Measurements from ENCODE around the gene PDE9A. TPM values are rescaled to one million over a fixed set of nuclear protein-coding genes. Genes with fewer than 3 reads are reported as not detected.

Gene PDE9A
- total and polyA plus RNA-seq, 2 experiments from 2014 or later, result 26.5 to 31.1 TPM

DNA sequence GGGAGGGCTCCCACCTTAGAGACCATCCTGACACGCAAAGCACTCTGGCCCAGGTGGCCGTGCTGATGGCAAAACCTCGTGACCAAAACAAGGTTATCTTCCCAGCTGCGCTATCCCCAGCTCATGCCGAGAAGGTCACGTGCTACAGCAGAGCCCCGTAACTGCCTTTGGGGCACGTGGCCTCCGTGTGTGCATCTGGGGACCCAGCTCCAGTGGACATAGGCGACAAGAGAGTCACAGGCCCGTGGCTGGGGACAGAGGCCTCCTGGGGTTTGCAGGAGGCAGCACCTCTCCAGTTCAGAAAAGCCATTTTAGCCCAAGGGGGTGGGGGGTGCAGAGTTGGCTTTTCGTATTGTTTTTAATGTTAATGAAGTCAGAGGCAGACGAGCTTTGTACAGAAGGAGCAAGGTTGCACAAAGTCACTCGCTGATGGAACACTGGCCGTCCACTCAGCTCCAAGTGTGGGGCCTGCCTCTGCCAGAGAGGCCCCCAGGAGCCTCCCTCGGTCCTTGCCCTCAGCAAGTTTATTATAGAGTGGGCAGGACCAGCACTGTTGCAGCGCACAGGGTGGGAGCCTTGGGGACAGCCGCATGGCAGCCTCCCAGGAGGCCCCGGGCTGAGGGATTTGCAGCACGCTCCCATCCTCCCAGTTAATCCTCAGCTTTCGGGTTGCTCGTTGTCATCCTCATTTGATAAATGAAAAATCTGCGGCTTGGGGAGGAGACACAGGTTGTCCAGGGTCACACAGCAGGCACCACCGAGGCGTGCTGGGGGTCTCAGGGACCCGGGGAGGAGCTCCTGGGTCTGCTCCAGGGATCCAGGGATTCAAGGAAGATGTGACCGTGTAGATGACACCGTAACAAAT lies 8.0 kb upstream of the PDE9A start:
- H3K27ac ChIP-seq (ENCODE audit: low read depth), result no peak overlapping the region
- no peak for TF ChIP-seq STAT1 (IDR thresholded peaks at IDR 0.05; ENCODE audit: unreplicated experiment)
- TF ChIP-seq, protein P1, sequence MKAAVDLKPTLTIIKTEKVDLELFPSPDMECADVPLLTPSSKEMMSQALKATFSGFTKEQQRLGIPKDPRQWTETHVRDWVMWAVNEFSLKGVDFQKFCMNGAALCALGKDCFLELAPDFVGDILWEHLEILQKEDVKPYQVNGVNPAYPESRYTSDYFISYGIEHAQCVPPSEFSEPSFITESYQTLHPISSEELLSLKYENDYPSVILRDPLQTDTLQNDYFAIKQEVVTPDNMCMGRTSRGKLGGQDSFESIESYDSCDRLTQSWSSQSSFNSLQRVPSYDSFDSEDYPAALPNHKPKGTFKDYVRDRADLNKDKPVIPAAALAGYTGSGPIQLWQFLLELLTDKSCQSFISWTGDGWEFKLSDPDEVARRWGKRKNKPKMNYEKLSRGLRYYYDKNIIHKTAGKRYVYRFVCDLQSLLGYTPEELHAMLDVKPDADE (IDR thresholded peaks at IDR 0.05), result no peak
- TF ChIP-seq, protein P2, sequence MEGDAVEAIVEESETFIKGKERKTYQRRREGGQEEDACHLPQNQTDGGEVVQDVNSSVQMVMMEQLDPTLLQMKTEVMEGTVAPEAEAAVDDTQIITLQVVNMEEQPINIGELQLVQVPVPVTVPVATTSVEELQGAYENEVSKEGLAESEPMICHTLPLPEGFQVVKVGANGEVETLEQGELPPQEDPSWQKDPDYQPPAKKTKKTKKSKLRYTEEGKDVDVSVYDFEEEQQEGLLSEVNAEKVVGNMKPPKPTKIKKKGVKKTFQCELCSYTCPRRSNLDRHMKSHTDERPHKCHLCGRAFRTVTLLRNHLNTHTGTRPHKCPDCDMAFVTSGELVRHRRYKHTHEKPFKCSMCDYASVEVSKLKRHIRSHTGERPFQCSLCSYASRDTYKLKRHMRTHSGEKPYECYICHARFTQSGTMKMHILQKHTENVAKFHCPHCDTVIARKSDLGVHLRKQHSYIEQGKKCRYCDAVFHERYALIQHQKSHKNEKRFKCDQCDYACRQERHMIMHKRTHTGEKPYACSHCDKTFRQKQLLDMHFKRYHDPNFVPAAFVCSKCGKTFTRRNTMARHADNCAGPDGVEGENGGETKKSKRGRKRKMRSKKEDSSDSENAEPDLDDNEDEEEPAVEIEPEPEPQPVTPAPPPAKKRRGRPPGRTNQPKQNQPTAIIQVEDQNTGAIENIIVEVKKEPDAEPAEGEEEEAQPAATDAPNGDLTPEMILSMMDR (conservative IDR thresholded peaks at IDR 0.05; ENCODE audit: low read depth in 2 of 2), result no peak
- TF ChIP-seq ZNF114 (CRISPR knock-in tag; IDR thresholded peaks at IDR 0.05), result no peak
- TF ChIP-seq NANOG (IDR thresholded peaks at IDR 0.05; ENCODE audit: borderline replicate concordance), result no peak
- TF ChIP-seq, protein P3, sequence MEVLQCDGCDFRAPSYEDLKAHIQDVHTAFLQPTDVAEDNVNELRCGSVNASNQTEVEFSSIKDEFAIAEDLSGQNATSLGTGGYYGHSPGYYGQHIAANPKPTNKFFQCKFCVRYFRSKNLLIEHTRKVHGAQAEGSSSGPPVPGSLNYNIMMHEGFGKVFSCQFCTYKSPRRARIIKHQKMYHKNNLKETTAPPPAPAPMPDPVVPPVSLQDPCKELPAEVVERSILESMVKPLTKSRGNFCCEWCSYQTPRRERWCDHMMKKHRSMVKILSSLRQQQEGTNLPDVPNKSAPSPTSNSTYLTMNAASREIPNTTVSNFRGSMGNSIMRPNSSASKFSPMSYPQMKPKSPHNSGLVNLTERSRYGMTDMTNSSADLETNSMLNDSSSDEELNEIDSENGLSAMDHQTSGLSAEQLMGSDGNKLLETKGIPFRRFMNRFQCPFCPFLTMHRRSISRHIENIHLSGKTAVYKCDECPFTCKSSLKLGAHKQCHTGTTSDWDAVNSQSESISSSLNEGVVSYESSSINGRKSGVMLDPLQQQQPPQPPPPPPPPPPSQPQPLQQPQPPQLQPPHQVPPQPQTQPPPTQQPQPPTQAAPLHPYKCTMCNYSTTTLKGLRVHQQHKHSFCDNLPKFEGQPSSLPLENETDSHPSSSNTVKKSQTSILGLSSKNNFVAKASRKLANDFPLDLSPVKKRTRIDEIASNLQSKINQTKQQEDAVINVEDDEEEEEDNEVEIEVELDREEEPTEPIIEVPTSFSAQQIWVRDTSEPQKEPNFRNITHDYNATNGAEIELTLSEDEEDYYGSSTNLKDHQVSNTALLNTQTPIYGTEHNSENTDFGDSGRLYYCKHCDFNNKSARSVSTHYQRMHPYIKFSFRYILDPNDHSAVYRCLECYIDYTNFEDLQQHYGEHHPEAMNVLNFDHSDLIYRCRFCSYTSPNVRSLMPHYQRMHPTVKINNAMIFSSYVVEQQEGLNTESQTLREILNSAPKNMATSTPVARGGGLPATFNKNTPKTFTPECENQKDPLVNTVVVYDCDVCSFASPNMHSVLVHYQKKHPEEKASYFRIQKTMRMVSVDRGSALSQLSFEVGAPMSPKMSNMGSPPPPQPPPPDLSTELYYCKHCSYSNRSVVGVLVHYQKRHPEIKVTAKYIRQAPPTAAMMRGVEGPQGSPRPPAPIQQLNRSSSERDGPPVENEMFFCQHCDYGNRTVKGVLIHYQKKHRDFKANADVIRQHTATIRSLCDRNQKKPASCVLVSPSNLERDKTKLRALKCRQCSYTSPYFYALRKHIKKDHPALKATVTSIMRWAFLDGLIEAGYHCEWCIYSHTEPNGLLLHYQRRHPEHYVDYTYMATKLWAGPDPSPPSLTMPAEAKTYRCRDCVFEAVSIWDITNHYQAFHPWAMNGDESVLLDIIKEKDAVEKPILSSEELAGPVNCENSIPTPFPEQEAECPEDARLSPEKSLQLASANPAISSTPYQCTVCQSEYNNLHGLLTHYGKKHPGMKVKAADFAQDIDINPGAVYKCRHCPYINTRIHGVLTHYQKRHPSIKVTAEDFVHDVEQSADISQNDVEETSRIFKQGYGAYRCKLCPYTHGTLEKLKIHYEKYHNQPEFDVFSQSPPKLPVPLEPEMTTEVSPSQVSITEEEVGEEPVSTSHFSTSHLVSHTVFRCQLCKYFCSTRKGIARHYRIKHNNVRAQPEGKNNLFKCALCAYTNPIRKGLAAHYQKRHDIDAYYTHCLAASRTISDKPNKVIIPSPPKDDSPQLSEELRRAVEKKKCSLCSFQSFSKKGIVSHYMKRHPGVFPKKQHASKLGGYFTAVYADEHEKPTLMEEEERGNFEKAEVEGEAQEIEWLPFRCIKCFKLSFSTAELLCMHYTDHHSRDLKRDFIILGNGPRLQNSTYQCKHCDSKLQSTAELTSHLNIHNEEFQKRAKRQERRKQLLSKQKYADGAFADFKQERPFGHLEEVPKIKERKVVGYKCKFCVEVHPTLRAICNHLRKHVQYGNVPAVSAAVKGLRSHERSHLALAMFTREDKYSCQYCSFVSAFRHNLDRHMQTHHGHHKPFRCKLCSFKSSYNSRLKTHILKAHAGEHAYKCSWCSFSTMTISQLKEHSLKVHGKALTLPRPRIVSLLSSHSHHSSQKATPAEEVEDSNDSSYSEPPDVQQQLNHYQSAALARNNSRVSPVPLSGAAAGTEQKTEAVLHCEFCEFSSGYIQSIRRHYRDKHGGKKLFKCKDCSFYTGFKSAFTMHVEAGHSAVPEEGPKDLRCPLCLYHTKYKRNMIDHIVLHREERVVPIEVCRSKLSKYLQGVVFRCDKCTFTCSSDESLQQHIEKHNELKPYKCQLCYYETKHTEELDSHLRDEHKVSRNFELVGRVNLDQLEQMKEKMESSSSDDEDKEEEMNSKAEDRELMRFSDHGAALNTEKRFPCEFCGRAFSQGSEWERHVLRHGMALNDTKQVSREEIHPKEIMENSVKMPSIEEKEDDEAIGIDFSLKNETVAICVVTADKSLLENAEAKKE (CRISPR knock-in tag; IDR thresholded peaks at IDR 0.05), result no peak
- TF ChIP-seq JUNB (IDR thresholded peaks at IDR 0.05; ENCODE audit: unreplicated experiment), result no peak
- TF ChIP-seq POLR2AphosphoS5 (IDR thresholded peaks at IDR 0.05; ENCODE audit: low read depth), result no peak
- no peak for TF ChIP-seq EZH2 (IDR thresholded peaks at IDR 0.05; ENCODE audit: low read depth, unreplicated experiment)
- no peak for TF ChIP-seq ZNF331 (CRISPR knock-in tag; IDR thresholded peaks at IDR 0.05; ENCODE audit: low read depth)
- TF ChIP-seq CREB1 (CRISPR knock-in tag; IDR thresholded peaks at IDR 0.05; ENCODE audit: low read depth), result no peak
- TF ChIP-seq, protein P4, sequence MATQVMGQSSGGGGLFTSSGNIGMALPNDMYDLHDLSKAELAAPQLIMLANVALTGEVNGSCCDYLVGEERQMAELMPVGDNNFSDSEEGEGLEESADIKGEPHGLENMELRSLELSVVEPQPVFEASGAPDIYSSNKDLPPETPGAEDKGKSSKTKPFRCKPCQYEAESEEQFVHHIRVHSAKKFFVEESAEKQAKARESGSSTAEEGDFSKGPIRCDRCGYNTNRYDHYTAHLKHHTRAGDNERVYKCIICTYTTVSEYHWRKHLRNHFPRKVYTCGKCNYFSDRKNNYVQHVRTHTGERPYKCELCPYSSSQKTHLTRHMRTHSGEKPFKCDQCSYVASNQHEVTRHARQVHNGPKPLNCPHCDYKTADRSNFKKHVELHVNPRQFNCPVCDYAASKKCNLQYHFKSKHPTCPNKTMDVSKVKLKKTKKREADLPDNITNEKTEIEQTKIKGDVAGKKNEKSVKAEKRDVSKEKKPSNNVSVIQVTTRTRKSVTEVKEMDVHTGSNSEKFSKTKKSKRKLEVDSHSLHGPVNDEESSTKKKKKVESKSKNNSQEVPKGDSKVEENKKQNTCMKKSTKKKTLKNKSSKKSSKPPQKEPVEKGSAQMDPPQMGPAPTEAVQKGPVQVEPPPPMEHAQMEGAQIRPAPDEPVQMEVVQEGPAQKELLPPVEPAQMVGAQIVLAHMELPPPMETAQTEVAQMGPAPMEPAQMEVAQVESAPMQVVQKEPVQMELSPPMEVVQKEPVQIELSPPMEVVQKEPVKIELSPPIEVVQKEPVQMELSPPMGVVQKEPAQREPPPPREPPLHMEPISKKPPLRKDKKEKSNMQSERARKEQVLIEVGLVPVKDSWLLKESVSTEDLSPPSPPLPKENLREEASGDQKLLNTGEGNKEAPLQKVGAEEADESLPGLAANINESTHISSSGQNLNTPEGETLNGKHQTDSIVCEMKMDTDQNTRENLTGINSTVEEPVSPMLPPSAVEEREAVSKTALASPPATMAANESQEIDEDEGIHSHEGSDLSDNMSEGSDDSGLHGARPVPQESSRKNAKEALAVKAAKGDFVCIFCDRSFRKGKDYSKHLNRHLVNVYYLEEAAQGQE (IDR thresholded peaks at IDR 0.05; ENCODE audit: unreplicated experiment), result no peak
- TF ChIP-seq EZH2phosphoT487 (IDR thresholded peaks at IDR 0.05; ENCODE audit: unreplicated experiment), result no peak
- peaks cover 8% of the 10 kb centered on the region for H3K27me3 Mint-ChIP-seq (ENCODE audit: insufficient read depth, low read depth, poor library complexity)
- H3K4me3 ChIP-seq, result no peak overlapping the region
- no peaks in the 10 kb centered on the region for H3F3A ChIP-seq (replicated peaks; ENCODE audit: low read depth)
- no peak for ATAC-seq
- H3K27me3 ChIP-seq (ENCODE audit: insufficient read depth), result no peaks in the 10 kb centered on the region
- DNase-seq (ENCODE audit: low spot score), result no peak
- H3K4me3 Mint-ChIP-seq, result no peak overlapping the region
- peaks cover 20% of the 10 kb centered on the region for H3K4me1 Mint-ChIP-seq
- H3K9me2 ChIP-seq (ENCODE audit: insufficient read depth), result no peaks in the 10 kb centered on the region
- H3K27ac Mint-ChIP-seq, result no peak overlapping the region
- H3K79me2 ChIP-seq (replicated peaks; ENCODE audit: insufficient read depth), result no peaks in the 10 kb centered on the region
- peaks cover 17% of the 10 kb centered on the region; the same call in 1 of the 2 replicates for H3K4me1 ChIP-seq (ENCODE audit: insufficient read depth)
- H3K4me2 ChIP-seq, result no peak overlapping the region
- no peaks in the 10 kb centered on the region for H3K36me3 ChIP-seq (ENCODE audit: insufficient read depth)
- no peak overlapping the region for H2AFZ ChIP-seq
- no peaks in the 10 kb centered on the region for H4K20me1 ChIP-seq (replicated peaks; ENCODE audit: insufficient read depth)
- no peaks in the 10 kb centered on the region for H3K36me3 Mint-ChIP-seq (ENCODE audit: low read depth)
- H3K9me3 Mint-ChIP-seq, result no peaks in the 10 kb centered on the region; the same call in 2 of the 3 replicates
